Chondrocyte (in vitro differentiated cells): ENCODE measurements around the gene KCNAB1. TPM values are rescaled to one million over a fixed set of nuclear protein-coding genes. Genes with fewer than 3 reads are reported as not detected.

Experiments
- DNase-seq: peaks from one replicate; pipeline ENCODE4 v3.0.0; 2021; ENCODE audit warnings: mixed read lengths, low spot score
- H3K27ac Mint-ChIP-seq: one replicate; pipeline ENCODE4 v1.8.0; 2021; ENCODE audit warnings: mild to moderate bottlenecking, moderate library complexity, mixed read lengths; ENCODE audit not compliant: unreplicated experiment
- H3K27me3 Mint-ChIP-seq: 2 replicates; pipeline ENCODE4 v1.8.0; 2021; ENCODE audit warnings: low read depth, mixed read lengths
- H3K36me3 Mint-ChIP-seq: 2 replicates; pipeline ENCODE4 v1.8.0; 2021; ENCODE audit warnings: low read depth, mixed read lengths
- H3K4me1 Mint-ChIP-seq: 2 replicates; pipeline ENCODE4 v1.8.0; 2021; ENCODE audit warnings: low read depth, mild to moderate bottlenecking, mixed read lengths
- H3K4me3 Mint-ChIP-seq: one replicate; pipeline ENCODE4 v1.8.0; 2021; ENCODE audit warnings: mild to moderate bottlenecking, moderate library complexity, mixed read lengths; ENCODE audit not compliant: unreplicated experiment
- H3K9me3 Mint-ChIP-seq: 2 replicates; pipeline ENCODE4 v1.8.0; 2021; ENCODE audit warnings: low read depth, mixed read lengths
- CTCF ChIP-seq: fragments of 200-600 bp; sonication (generic); IDR thresholded peaks from 2 replicates; pipeline ENCODE4 v1.5.0; 2021; ENCODE audit warnings: antibody characterized with exemption, mild to moderate bottlenecking, moderate library complexity
- total RNA-seq: library from RNA; stranded (reverse); gene quantifications from 3 replicates; pipeline ENCODE4 v1.2.1, GENCODE V29; 2021

KCNAB1 gene
- total RNA-seq, 1 donor from 2014 or later = 3.4 TPM

- DNase-seq = no peak
- Mint-ChIP-seq H3K4me3 (no peak overlapping the region), H3K27me3 (no peaks in the 10 kb centered on the region), H3K27ac (peak overlapping the region; percentile 92), H3K36me3 (no peaks in the 10 kb centered on the region), H3K4me1 (peaks cover 56% of the 10 kb centered on the region), H3K9me3 (peaks cover 9% of the 10 kb centered on the region)
- TF ChIP-seq CTCF = no peak
These were observed 373.5 kb downstream of the KCNAB1 start for GRCh38 chr3:156493887-156494286.

- Mint-ChIP-seq H3K27ac (peak overlapping the region; percentile 12), H3K27me3 (no peaks in the 10 kb centered on the region), H3K4me3 (no peak overlapping the region), H3K9me3 (peaks cover 9% of the 10 kb centered on the region), H3K4me1 (peaks cover 56% of the 10 kb centered on the region), H3K36me3 (no peaks in the 10 kb centered on the region)
- no peak for TF ChIP-seq CTCF
- DNase-seq = no peak
These were observed 375.4 kb downstream of the KCNAB1 start for GRCh38 chr3:156495816-156496215.

GRCh38 chr3:156497326-156497725 lies 376.9 kb downstream of the KCNAB1 start:
- DNase-seq = no peak
- Mint-ChIP-seq H3K27me3 (no peaks in the 10 kb centered on the region), H3K4me3 (no peak overlapping the region), H3K9me3 (peaks cover 9% of the 10 kb centered on the region), H3K27ac (peak overlapping the region; percentile 79), H3K4me1 (peaks cover 53% of the 10 kb centered on the region), H3K36me3 (no peaks in the 10 kb centered on the region)
- TF ChIP-seq CTCF = no peak

GRCh38 chr3:156498307-156498706 lies 377.9 kb downstream of the KCNAB1 start:
- peaks cover 49% of the 10 kb centered on the region for H3K4me1 Mint-ChIP-seq
- no peak for DNase-seq
- H3K27ac Mint-ChIP-seq = peak overlapping the region; percentile 6
- no peaks in the 10 kb centered on the region for H3K36me3 Mint-ChIP-seq
- H3K4me3 Mint-ChIP-seq = no peak overlapping the region
- H3K27me3 Mint-ChIP-seq = no peaks in the 10 kb centered on the region
- H3K9me3 Mint-ChIP-seq = peaks cover 9% of the 10 kb centered on the region
- no peak for TF ChIP-seq CTCF

- Mint-ChIP-seq H3K9me3 (peaks cover 9% of the 10 kb centered on the region), H3K36me3 (no peaks in the 10 kb centered on the region), H3K27ac (no peak overlapping the region), H3K4me1 (peaks cover 32% of the 10 kb centered on the region), H3K27me3 (no peaks in the 10 kb centered on the region), H3K4me3 (no peak overlapping the region)
- no peak for TF ChIP-seq CTCF
- DNase-seq = no peak
These were observed 386.9 kb downstream of the KCNAB1 start for GRCh38 chr3:156507285-156507684.
